ENCODE data around the gene C5orf46. TPM values are rescaled to one million over a fixed set of nuclear protein-coding genes. Genes with fewer than 3 reads are reported as not detected.

Gene C5orf46
- total and polyA plus RNA-seq, 2 of the 4 experiments (the other 2 are of a cell fraction) = 1.3 TPM; not detected in 1

- Histone ChIP-seq H2AK9ac (replicated peaks; ENCODE audit: low read depth, low read length, poor library complexity) (no peak overlapping the region), H3K9me1 (ENCODE audit: insufficient read depth, low read length) (no peaks in the 10 kb centered on the region), H3K4me2 (ENCODE audit: low read depth, low read length) (no peak overlapping the region), H3K79me1 (ENCODE audit: low read depth in 1 of 2, low read length in 2 of 2) (no peaks in the 10 kb centered on the region), H3K27me3 (ENCODE audit: control insufficient read depth, insufficient read depth, low read length) (no peaks in the 10 kb centered on the region), H3K4me1 (ENCODE audit: control insufficient read depth, insufficient read depth, low read length) (no peaks in the 10 kb centered on the region), H4K5ac (ENCODE audit: low read depth, low read length) (no peak overlapping the region), H3K23ac (ENCODE audit: low read depth, low read length) (no peak overlapping the region), H2AFZ (replicated peaks; ENCODE audit: low read length, poor library complexity) (no peak overlapping the region), H3K9ac (ENCODE audit: low read depth, low read length) (no peak overlapping the region), H3K4me3 (ENCODE audit: insufficient read depth, low read depth, low read length) (no peak overlapping the region), H2BK15ac (ENCODE audit: low read depth, low read length) (no peak overlapping the region), H3K18ac (ENCODE audit: low read depth, low read length) (no peak overlapping the region), H3K14ac (replicated peaks; ENCODE audit: low read depth, low read length) (no peak overlapping the region), H2AK5ac (ENCODE audit: low read depth, low read length) (no peak overlapping the region), H2BK5ac (ENCODE audit: low read depth, low read length, poor library complexity, severe bottlenecking) (no peak overlapping the region), H2BK20ac (ENCODE audit: low read depth, low read length) (no peak overlapping the region), H3K4ac (ENCODE audit: low read depth, low read length) (no peak overlapping the region), H3K36me3 (ENCODE audit: control insufficient read depth, insufficient read depth, low read length) (no peaks in the 10 kb centered on the region), H3K9me3 (ENCODE audit: control insufficient read depth, insufficient read depth, low read length) (no peaks in the 10 kb centered on the region), H3K56ac (ENCODE audit: extremely low read depth, insufficient read depth, low read length) (no peak overlapping the region), H4K20me1 (ENCODE audit: insufficient read depth, low read length) (no peaks in the 10 kb centered on the region), H2BK120ac (ENCODE audit: low read depth, low read length) (no peak overlapping the region), H4K91ac (ENCODE audit: insufficient read depth, low read depth, low read length) (no peak overlapping the region), H4K8ac (ENCODE audit: low read depth in 2 of 2, low read length in 2 of 2) (no peak overlapping the region), H3K27ac (ENCODE audit: insufficient read depth, low read length) (no peak overlapping the region)
- dilution Hi-C loops (cut with HindIII; ENCODE audit: low sequenced_read_pairs, unreplicated experiment) (no loop called here), intact Hi-C loops (cut with micrococcal nuclease) (no loop called here), in situ Hi-C loops (cut with MboI; ENCODE audit: low sequenced_read_pairs) (no loop called here)
- WGBS, 2 experiments (ENCODE audit: extremely low coverage in 2 of 2, insufficient read length in 1 of 2) = no CpG with 5 or more reads among the region's 4 CpGs
- POLR2A ChIA-PET (ENCODE audit: unreplicated experiment) = interaction anchor here (0.6 kb wide), 1 partner anchor 180 kb away, joined by 12 read pairs; no protein-coding TSS in a partner anchor
- CTCF ChIA-PET = interaction anchor here (0.7 kb wide), 1 partner anchor 786 kb away, joined by 3 read pairs; no protein-coding TSS in a partner anchor
- BruUV-seq (replicated peaks) = no TSS peak
- TF ChIP-seq CTCF (conservative IDR thresholded peaks at IDR 0.05; ENCODE audit: low read depth, low read length) = no peak
- TF ChIP-seq POLR2A (IDR thresholded peaks at IDR 0.05; ENCODE audit: low read depth, low read length) = no peak
- no peak for TF ChIP-seq FOS (IDR thresholded peaks at IDR 0.05; ENCODE audit: low read depth, low read length)
- TF ChIP-seq MAZ (IDR thresholded peaks at IDR 0.05; ENCODE audit: borderline replicate concordance, low read depth, low read length) = no peak
- no peak for TF ChIP-seq RAD21 (IDR thresholded peaks at IDR 0.05; ENCODE audit: low read length)
- TF ChIP-seq MXI1 (IDR thresholded peaks at IDR 0.05; ENCODE audit: borderline replicate concordance, low read depth, low read length) = no peak
- TF ChIP-seq SMC3 (IDR thresholded peaks at IDR 0.05; ENCODE audit: low read depth, low read length) = no peak
- TF ChIP-seq MAFK (IDR thresholded peaks at IDR 0.05; ENCODE audit: low read depth, low read length) = no peak
- no peak for TF ChIP-seq NFE2L2 (IDR thresholded peaks at IDR 0.05; ENCODE audit: low read depth, low read length)
- no peak for TF ChIP-seq RFX5 (IDR thresholded peaks at IDR 0.05; ENCODE audit: low read depth, low read length)
- DNase-seq (no peak), ATAC-seq (ENCODE audit: low read depth) (no peak)
These were observed 37.2 kb downstream of the C5orf46 start for GRCh38 chr5:147869112-147869511.

All from IMR-90 (cell line).